IPS DF 19.7 (cell line): ENCODE results near the gene HEMK1.
A peak's percentile ranks its signal among the peaks of the same experiment; 100 is the strongest.

ENCODE experiments used
- DNase-seq: peaks from one replicate; pipeline ENCODE4 v3.0.0-alpha.2; 2013; ENCODE audit warnings: low read depth, low spot score

Gene HEMK1

DNA sequence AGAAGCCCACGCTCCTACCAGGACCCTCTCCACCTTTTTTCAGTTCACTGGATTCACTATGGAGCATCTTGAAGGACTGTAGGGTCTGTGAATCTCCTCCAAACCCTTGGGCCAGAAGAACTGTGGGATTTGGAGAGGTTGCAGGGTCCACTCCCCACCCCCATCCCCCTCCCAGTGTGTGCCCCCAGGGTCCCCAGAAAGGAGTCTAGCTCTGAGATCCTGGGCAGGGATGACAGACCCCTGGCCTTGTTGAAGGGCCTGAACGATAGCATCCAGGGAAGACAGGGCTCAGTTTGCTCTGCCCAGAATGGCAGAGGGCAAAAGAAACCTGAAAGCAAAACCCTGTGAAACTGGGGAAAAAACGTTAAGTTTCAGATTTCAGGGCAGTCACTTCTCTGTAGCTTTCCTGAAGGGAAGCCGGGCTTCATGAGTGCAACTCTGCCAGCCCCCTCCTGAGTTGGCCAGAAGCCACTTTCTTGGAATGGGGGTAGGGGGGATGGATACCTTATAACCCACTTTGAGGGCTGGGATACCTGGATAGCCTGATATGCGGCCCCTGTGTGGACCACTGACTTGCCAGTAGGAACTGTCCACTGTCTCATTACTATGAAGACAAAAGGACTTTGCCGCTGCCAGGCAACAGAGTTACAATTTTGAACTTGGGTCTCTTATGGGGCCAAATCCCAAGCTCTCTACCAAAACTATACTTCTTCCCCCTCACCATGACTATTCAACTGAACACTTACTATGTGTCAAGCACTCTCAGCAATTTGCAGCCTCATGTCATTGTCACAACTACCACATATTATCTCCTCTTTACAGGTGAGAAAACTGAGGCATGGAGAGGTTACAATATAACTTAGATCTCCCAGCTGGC, 43.9 kb downstream of the HEMK1 start:
- DNase-seq: no peak

DNA sequence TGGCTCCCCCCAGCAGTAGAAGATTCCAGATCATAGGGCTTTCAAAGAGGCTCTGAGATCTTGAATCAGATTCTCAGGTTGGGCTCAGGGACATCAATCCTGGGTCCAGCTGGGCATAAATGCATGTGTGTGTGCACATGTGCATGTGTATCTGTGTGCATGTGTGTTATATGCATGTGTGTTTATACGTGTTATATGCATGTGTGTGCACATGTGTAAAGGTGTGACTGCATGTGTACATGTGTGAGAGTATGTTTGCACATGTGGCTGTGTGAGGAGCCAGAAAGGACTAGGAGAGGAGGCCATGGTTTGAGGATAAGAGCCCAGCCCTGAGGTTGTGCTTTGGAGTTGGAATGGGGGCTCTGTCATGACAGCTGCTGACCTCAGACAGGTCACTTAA, 45.9 kb downstream of the HEMK1 start:
- DNase-seq: no peak

DNA sequence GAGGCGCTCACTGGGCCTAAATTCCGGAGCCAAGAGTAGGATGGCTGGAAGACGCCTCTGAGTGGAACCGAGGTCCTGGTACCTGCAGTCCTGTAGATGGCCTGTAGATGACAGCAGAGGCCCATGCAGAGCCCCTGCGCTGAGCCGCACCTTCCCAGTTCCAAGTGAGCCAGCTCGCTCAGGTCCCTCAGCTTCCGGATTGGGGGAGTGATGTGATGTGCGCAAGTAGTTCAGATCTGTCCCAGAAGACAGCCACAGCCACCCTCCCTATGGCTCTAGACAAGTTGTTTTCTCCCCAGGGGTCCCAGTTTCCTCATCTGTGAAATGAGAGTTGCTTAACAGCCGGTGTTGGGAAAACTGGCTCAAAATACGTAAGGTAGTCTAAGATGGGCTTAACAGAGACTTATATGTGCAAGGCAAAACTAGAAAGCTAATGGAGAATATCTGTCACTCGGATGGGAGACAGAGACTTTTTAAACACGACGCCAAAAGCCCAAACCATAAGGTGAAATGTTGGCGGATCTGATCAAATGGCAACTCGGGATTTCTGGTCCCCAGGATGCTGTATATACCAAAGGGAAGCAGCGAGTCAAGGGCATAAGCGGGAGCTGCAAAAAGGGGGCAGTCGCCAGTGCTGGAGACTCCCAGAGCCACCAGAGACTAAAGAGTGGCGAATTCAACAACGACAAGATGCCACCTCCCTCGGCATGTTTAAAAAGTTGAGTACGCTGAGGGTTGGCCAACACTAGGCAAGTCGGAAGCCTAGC, 46.9 kb downstream of the HEMK1 start:
- DNase-seq: peak; percentile 71

DNA sequence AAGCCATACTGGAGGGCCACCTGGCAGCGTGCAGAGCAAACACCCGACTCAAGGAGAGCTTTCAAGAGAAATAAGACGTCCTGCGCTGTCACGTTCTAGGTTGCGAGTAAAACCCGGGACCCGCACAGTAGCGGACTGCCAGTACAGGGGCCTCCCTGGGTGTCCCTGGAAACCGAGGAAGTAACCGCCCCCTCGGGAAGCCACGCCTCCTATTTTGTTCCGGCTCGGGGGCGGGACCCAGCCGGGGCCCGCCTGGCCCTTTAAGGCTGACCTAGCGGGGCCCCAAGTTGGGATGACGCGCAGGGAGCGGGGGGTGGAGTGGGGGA, 47.4 kb downstream of the HEMK1 start:
- no peak for DNase-seq

DNA sequence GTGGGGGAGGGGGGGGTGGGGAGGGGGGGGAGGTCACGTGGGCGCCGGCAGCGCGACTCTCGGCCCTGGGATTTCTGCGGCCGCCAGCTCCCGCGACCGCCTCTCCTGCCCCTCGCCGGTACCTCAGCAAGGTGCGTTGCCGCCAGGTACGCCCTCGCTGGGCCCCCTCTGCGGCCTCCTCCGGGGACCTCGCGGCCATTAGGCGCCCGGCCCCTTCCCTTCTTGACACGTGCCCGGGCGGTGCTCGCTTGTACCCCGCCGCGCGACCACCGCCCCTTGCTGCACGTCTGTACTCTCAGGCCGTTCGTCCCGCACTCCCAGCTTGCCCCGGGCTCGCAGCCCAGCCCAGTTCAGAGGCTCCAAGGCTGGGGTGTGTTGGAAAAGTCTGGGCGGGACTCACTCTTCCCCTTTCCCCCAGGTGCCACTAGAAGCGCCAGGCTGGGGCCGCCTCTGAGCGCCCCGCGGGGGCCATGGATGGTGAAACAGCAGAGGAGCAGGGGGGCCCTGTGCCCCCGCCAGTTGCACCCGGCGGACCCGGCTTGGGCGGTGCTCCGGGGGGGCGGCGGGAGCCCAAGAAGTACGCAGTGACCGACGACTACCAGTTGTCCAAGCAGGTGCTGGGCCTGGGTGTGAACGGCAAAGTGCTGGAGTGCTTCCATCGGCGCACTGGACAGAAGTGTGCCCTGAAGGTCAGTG, 47.9 kb downstream of the HEMK1 start, which contains the start of gene MAPKAPK3:
MAPKAPK3 (plus strand) TSS at position 56 of the 696 bp plus-strand sequence; CDS start at position 471, 415 bp downstream.
- DNase-seq: no peak

DNA sequence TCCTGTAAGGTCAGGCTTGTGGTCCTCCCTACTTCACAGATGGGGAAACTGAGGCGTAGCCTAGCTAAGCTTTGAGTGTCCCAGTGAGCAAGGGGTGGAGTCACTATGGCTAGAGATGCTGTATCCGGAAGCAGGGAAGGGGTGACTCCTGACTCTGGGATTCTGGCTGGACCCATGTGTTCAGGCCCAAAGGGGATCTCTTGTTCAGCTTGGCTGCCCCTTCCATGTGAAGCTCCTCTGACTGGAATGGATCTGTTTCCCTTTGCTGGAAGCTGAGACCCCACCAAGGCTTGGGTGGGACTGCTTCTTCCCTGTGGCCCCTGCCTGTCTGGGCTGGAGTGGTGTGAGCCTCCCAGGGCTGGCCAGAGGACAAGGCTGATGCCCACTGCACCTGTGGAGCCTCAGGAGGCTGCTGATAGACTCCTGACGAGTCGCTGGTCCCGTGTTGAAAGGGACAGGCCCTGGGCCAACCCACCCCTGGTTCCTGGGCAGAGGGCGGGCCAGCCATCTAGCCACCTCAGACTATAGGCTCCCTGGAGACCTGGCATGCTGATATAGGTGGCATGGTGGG, 48.7 kb downstream of the HEMK1 start:
- no peak for DNase-seq

DNA sequence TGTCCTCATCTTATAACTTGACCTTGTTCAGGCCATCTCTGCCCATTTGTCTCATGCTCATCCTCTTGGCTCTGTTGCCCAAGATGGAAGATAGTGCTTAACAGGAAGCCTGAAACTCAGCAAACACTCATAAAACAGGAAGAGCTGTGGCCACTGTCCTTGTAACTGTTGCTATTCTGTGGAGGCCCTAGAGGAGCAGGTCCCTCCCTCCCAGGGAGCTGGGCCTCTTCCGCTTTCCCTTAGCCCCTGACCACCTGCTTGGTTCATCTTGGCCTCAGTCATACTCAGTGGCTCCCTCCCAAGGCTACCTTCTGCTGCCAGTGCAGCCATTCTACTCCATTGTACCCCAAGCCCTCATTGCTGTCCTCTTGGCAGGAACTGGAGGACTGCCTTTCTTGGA, 51.1 kb downstream of the HEMK1 start:
- no peak for DNase-seq

DNA sequence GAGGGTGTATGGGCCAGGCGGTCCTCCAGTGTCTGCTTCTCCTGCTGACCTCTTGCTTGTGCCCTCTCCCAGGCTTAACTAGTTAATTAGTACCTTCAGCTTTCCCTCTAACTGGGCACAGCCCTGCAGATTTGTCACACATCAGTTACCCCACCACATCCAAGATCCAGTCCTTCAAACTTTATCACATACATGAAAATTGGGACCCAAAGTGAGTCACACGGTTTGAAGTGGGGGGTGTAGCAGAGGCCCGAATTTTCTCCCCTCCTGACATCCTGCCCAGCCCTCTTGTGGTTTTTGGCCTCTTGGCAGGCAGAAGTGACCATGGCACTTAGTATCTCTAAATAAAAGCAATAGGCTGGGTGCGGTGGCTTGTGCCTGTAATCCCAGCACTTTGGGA, 51.5 kb downstream of the HEMK1 start:
- no peak for DNase-seq

DNA sequence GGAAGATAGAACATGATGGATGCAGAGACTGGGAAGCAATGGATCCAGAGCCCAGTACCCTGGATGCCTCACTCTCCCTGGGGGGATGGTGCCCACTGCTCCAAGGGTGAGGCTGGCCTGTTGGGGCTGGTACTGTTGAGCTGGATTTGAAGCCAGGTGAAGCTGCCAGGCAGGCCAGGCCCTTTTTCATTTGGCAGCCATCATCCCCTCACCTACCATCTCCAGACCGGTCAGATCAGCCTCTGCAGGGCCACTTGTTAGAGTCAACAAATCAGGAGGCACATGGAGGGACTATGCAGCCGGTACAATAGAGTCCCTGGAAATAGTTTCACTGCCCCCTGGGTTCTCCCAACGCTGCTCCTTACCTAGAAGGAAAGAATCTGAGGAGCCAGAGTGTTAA, 53.6 kb downstream of the HEMK1 start:
- no peak for DNase-seq

DNA sequence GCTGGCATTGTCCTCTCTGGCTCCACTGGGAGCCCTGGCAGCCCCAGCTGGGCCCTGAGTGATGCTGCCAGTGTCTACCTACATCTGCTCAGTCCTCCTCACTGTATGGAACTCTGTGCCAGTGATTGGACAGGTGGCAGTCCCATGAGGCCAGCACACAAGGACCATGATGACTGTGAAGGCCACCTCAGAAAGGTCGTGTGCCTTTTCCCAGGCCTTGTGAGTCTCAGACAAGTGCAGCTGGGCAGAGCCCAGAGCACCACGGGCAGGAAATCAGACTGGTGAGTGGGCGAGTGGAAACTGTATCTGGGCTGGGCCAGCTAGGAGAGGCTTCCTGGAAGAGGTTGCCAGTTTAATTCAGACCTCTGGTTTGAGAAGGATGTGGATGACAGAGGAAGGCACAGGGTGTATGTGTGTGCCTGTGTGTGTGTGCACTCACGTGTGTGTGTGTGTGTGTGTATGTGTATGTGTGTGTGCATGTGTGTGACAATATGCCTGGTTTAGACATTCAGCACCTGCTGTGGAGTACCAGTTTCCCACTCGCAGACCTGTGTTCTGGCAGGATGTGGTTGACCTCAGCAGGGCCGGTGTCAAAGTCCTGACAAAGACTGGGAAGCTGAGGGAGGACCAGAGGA, 54.6 kb downstream of the HEMK1 start:
- DNase-seq: no peak

DNA sequence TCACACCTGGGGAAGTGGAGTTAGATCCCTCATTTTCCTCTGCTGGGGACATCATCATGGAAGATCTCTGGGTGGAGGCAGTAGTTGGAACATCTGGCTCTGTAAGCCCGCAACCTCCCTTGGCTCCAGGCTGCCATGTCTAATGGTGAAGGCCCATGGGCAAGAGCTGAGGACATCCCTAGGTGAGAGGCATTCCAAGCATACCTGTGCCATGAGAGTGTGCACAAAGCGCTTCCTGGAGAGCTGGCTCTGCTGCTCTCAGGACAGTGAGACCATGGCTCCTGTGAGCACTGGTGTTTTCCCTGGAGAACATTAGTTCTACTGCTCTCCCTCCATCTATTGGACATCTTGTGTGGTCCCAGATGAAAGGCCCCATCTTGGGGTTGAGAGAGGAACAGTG, 55.3 kb downstream of the HEMK1 start:
- DNase-seq: no peak

DNA sequence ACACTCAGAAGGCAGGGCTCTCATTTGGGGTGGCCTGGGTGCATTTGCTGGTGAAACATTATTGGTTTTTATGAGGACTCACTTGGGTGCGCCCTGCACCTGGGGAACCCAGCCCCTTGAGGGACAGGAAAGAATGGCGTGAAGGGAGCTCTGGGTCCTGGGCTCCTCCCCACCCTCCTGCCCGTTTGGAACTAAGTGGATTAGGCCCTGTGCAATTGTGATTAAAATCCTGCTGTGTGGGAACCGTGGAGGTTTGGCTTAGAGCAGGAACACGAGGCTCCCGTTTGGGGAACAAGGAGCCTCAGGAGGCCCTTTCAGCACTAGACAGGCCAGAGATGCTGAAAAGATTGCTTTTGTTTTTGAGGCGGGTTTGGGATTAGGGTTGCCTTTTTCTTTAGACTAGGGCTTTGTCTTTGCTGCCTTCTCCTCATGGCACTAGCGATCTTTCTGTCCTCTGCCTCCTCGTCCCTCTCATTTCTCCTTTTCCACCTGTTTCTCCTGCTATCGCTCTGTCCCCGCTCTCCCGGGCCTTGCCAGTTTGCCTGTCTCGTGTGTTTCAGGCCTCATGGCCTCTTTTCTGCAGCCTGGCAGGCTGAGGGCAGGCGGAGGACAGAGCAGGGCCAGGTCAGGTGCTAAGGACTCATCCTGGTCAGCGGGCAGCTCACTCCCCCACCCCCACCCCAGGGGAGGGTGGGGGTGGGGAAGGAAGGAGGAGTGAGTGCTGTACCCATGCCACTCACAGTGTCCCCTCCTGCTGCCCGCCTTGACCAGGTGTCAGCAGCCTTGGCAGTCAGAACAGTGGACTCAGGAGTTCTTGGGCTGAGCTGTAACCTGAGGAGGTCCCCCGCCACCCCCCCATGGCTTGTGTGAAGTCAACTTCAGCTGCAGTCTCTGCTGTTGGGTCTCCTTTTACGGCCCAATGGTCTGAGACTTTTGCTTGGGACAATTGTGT, 56.2 kb downstream of the HEMK1 start:
- no peak for DNase-seq

DNA sequence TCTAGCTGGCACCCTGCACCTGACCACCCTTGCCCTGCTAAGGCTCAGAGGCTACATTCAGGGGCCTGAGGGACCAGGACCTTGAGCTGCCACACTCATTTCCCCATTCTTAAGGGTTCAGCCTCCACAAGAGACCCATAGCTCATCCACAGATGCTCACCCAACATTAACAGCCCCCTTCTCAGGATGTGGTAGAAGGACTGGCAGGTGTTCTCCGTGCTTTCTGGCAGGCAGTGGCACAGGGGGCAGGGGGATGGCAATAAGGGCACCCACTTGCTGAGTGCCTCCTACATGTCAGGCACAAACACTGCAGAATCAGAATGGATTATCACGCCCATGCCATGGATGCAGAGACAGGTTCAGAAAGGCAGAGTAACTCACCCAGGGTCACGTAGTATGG, 57.1 kb downstream of the HEMK1 start:
- DNase-seq: no peak

DNA sequence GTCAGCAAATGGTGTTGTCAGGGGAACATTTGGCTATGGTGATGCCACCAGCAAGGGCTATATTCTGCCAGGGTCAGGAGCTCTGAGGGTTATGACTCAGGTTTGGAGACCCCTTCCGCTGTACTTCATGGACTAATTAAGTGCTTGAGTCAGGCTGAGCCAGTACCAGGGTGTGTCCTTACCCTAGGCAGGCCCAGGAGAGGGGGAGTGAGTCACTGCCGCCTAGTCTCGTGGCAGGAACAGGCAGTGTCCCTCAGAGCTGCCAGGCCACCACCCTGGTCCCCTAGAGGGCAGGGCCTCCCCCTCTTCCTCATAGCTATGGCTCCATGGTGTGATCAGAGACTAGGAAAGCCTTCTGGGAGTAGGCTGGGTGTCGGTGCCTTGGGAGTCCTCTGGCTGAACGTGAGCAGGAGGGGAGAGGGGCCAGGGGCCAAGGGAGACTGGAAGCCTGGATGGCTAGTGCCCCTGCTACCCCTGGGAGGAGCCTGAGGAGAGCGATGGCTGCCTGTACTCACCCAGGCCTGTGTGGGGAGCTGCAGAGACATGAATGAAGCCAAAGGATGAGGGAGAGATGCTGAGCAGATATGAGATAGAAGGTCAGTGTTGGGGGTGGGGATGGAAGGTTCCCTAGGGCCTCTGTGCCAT, 58.2 kb downstream of the HEMK1 start:
- no peak for DNase-seq

DNA sequence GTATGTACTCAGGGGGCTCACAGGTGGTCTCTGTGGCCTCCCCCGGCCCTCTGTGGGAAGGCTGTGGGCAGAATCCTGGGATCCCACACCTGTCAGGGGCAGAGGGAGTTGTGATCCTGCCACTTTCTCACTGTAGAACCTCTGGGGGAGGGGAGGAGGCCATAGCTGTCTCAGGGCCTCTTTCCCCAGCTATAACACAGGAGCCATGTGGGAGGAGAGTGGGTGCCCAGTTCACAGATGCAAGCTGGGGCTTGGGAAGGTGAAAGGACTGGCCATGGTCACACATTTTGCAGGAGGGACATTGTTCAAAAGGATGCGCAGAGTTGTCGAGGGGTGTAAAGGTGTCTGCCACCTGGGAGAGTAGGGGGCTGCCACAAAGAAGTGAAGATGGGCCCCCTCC, 59.3 kb downstream of the HEMK1 start:
- no peak for DNase-seq

DNA sequence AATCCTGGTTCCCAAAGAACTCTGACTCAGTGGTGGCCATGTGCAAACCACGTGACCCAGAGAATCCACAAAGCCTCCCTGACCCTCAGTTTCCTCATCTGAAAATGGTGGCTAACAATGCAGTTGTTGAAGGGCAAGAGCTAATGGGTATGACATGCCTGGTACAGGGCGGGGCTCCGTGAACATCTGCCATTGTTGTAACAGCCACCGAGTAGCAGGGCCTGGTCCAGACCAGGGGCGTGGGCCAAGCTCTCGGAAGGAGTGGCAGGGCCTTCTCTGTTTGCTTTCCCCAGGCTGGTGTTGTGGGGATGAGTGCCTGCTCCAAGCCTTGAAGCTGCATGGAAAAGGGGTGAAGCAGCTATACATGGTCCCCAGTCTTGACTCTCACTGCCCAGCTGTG, 61.1 kb downstream of the HEMK1 start:
- no peak for DNase-seq

DNA sequence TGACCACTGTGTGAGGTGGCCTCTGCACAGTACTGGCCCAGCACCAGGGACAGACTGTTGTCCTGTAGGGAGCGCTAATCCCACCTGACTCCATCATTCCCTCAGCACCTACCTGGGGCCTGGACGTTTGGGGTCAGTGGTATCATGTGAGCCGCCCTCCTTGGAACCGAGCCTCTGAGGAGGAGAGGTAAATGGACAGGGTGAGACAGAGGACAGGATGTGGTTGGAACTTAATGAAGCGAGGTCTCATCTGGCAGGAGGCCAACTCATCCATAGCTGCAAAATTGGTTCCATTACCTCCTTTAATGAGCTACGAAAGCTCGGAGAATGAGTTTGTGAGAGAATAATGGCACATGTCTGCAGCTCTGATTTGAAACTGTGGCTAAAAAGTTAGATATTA, 61.6 kb downstream of the HEMK1 start:
- DNase-seq: no peak

DNA sequence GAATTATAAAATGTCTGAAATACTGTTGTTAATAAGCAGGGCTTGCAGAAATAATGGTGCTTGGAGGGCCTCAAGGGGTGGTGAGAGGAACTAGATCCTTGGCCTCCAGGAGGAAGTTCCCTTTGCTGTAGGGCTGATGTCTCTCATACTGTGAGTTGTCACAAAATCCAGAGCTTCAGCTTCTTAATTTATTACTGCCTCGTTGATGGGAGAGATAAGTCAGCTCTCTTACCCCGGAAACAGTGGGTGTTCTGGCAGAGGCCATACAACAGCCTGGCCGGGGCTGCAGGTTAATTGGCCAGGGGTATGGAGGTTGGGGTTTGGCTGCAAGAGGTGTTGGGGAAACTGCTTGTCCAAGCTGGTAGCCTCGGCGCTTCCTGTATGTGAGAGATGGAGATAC, 63.1 kb downstream of the HEMK1 start:
- DNase-seq: no peak

DNA sequence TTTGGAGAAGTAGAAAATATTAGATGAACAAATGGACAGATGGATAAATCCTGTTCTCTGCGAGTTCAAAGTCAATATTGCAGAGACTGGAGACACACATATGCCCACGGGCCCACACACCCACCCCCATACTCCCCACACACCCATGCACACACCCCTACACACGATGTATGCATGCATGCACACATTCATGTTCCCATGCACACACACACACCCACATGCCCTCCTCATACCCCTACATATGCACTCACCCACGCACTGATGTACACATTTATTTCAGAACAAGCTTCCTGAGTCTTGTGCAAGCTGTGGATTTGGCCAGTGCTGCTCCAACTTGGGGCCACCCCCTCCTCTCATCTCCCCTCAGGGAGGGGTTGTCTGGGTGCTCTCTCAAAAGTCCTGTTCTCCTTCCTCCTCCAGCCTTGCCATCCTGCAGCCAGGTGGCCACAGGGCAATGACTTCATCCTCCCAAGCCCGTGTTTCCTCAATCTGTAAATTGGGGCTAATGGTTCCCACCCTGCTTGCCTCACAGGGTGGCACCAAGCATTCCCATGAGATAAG, 64.0 kb downstream of the HEMK1 start:
- DNase-seq: no peak

DNA sequence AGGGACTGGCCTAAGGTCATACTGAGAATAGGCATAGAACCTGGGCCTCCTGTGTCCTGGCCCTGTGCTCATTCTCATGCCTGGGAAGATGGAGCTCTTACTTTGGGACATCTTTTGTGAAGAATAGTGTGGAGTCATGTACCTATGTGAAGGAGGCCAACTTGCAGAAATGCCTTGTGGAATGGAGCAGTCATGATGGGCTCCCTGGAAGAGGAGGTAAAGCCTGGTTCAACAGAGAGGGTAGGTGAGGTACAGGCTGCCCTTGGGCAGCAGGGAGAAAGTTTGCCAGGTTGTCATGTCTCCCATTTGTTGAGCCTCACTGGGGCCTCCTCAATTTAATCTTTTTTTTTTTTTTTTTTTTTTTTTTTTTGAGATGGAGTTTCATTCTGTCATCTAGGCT, 65.7 kb downstream of the HEMK1 start:
- DNase-seq: no peak
